HUES64 (cell line): ENCODE results near the gene JCHAIN.
"Not testable (repeated sequence)": the region's sequence is repeated elsewhere in the genome, so short reads cannot be mapped to it uniquely, and the experiment has no call there.

Experiments
- H3K27ac ChIP-seq: 2 replicates; pipeline ENCODE4 v1.7.0; 2013; ENCODE audit warnings: low read depth, low read length, inconsistent platforms
- H3K27me3 ChIP-seq: 2 replicates; pipeline ENCODE4 v1.6.1; 2013; ENCODE audit warnings: mild to moderate bottlenecking, low read length; ENCODE audit not compliant: insufficient read depth
- H3K36me3 ChIP-seq: 2 replicates; pipeline ENCODE4 v1.6.1; 2013; ENCODE audit warnings: mild to moderate bottlenecking, low read length; ENCODE audit not compliant: insufficient read depth
- H3K4me1 ChIP-seq: 2 replicates; pipeline ENCODE4 v1.6.1; 2013; ENCODE audit warnings: mild to moderate bottlenecking, low read length, moderate library complexity; ENCODE audit not compliant: insufficient read depth
- H3K4me3 ChIP-seq: 2 replicates; pipeline ENCODE4 v1.5.1; 2013; ENCODE audit warnings: mild to moderate bottlenecking, low read length, moderate library complexity
- H3K9ac ChIP-seq: 2 replicates; pipeline ENCODE4 v1.6.1; 2013; ENCODE audit warnings: mild to moderate bottlenecking, low read depth, low read length
- H3K9me3 ChIP-seq: 2 replicates; pipeline ENCODE4 v1.6.1; 2013; ENCODE audit warnings: low read depth, low read length; ENCODE audit not compliant: insufficient read depth
- WGBS: fragments of 150-250, 120-280 bp; methylation state at CpG from one replicate; pipeline ENCODE4 v1.1.7; 2013; ENCODE audit warnings: missing lambda C conversion rate; 5-methylcytosine and 5-hydroxymethylcytosine counted together

The JCHAIN gene

DNA sequence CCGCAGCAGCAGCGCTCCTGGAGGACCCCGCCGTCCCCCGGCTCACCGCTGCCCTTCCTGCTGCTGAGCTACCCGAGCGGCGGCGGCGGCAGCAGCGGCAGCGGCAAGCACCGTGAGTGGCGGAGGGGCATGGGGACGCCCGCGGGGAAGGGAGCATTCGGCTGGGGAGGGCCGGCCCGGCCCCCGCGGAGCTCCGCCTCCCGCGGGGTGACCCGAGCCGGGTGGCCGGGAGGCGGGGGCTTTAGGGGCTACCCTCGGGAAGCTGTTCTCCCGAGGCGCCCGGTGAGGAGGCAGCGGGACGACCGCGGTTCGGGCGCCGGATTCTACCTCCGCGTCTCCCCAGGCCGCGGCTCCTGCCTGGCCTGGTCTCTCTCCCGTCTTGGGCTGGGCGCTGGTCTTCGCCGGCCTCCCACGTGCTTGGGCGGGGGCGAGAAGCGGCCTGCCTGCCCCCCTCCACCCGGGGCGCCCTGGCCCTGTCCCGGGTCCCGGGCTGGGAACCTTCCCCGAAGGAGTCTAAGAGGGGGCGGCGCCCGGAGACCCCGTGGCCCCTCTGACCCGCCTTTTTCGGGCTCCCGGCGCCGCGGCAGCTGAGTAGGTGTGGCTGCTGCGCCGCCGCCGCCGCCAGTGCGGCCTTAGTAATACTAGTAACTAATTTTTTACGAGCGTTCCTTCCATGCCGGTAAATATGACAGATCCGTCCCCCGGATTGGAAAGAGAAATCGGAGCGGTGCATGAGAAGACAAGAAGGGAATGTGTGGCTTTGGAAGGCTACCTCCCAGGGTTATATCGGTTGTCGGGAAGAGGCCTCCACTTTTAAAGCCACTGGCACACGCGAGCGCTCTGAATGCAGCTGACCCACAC, 39.1 kb upstream of the JCHAIN start:
- under 1% methylated on average over 86 of the region's 86 CpGs for WGBS
- Histone ChIP-seq H3K27ac (peak overlapping the region; percentile 82), H3K4me1 (peaks cover 21% of the 10 kb centered on the region; the same call in 1 of the 2 replicates)

DNA sequence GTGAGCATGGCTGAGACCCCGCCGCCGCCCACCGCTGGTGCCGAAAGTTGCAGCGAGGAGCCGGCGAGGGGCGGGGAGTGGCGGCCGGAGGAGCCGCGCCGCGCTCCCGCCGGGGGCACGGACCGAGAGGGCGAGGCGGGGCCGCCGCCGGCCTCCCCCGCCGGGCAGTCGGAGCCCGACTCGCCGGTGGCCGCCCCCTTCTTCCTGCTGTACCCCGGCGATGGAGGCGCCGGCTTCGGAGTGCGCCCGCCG, 38.5 kb upstream of the JCHAIN start:
- Histone ChIP-seq H3K9me3 (no peaks in the 10 kb centered on the region), H3K9ac (peak overlapping the region; percentile 84), H3K27ac (peak overlapping the region; percentile 82; the same call in 1 of the 2 replicates), H3K36me3 (no peaks in the 10 kb centered on the region), H3K4me3 (peak overlapping the region; percentile 88), H3K4me1 (peaks cover 21% of the 10 kb centered on the region; the same call in 1 of the 2 replicates), H3K27me3 (no peaks in the 10 kb centered on the region)
- WGBS = under 1% methylated on average over 39 of the region's 39 CpGs

More for the DNA sequence above, 39.1 kb upstream of the JCHAIN start:
- Histone ChIP-seq H3K9me3 (no peaks in the 10 kb centered on the region), H3K4me3 (peak overlapping the region; percentile 88), H3K27me3 (no peaks in the 10 kb centered on the region), H3K36me3 (no peaks in the 10 kb centered on the region), H3K9ac (peak overlapping the region; percentile 84)

DNA sequence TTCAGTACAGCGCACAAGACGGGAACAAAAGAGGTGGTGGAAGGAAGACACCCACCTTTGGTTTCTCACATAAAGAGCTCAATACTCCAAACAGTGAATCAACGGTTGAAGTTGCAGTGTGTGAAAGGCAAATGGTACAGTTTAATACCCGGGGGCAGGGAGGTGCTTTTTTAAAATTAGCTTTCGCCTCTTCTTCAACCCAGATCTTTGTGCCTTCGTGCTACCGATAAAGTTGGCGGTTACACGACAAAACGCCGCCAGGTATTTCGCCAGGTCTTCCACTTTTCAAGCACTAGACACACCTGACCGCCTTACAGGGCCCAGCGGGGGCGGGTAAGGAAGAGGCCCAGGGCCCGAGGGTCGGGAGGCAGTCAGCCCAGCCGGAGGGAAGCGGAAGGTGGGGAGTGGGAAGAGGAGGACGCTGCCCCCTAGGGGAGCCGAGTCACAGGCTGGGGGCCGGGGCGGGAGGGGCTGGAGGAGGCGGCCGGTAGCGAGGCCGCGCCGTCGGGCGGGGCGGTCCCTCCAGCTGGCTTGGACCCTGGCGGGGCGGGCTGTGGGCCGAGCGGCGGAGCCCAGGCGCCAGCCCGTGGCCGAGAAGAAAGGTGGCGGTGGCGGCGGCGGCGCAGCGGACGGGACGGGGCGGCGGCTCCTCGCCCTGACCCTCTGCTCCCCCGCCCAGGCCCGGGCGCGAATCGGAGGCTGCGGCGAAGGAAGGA, 38.1 kb upstream of the JCHAIN start:
- no peaks in the 10 kb centered on the region for H3K27me3 ChIP-seq
- WGBS = under 1% methylated on average over 58 of the region's 58 CpGs
- H3K27ac ChIP-seq = peak overlapping the region; percentile 82
- H3K4me1 ChIP-seq = peaks cover 19% of the 10 kb centered on the region; the same call in 1 of the 2 replicates
- H3K36me3 ChIP-seq = no peaks in the 10 kb centered on the region
- H3K4me3 ChIP-seq = peak overlapping the region; percentile 88
- H3K9me3 ChIP-seq = no peaks in the 10 kb centered on the region
- peak overlapping the region; percentile 84 for H3K9ac ChIP-seq

DNA sequence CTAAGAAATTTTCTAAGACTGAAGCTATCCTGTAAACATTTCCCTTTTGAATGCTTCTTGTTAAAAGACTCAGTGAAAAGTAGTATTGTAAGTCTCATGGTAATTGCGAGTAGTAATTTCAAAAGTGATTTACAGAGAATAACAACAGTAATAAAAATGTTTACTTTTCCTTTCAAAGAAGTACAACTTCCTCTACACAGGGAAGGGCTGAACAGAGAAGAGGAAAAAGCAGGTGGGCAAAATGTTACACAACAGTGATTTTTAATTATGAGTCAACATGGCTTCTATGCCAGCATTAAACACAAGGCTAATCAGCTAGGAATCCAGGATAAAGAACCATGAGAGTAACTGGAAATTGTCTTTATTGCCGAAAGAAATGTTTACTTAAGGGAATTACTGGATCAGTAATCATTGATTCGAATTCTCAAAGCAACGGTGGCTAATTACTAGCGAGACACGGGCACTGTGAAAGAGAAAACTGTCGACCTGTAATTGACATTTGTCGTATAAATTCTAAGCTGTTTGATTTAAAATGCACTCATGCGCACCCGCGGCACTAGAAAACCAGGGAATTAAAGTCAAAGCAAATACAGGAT, 37.4 kb upstream of the JCHAIN start:
- H3K4me3 ChIP-seq = peak overlapping the region; percentile 88
- no peaks in the 10 kb centered on the region for H3K36me3 ChIP-seq
- no peaks in the 10 kb centered on the region for H3K27me3 ChIP-seq
- peak overlapping the region; percentile 82 for H3K27ac ChIP-seq
- H3K4me1 ChIP-seq = peaks cover 13% of the 10 kb centered on the region; the same call in 1 of the 2 replicates
- WGBS = 5% methylated on average over 10 of the region's 11 CpGs
- no peaks in the 10 kb centered on the region for H3K9me3 ChIP-seq
- H3K9ac ChIP-seq = peak overlapping the region; percentile 81

DNA sequence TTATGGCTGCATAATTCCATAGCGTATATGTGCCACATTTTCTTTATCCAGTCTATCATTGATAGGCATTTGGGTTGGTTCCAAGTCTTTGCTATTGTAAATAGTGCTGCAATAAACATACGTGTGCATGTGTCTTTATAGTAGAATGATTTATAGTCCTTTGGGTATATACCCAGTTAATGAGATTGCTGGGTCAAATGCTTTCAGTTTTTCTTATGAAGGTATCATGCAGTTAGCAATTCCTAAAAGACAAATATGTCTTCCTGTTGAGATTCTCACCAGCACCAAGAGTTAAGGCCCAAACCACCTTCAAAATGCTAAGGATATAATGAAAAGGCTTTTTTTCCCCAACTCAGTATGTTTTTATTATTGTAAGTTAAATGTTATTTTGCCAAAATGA, 36.3 kb upstream of the JCHAIN start:
- H3K9ac ChIP-seq, H3K9me3 ChIP-seq, H3K4me3 ChIP-seq, H3K36me3 ChIP-seq, H3K27me3 ChIP-seq, H3K27ac ChIP-seq: not testable (repeated sequence)
- H3K4me1 ChIP-seq = peaks cover 13% of the 10 kb centered on the region; the same call in 1 of the 2 replicates
- WGBS = 90% methylated on average over 2 of the region's 2 CpGs

DNA sequence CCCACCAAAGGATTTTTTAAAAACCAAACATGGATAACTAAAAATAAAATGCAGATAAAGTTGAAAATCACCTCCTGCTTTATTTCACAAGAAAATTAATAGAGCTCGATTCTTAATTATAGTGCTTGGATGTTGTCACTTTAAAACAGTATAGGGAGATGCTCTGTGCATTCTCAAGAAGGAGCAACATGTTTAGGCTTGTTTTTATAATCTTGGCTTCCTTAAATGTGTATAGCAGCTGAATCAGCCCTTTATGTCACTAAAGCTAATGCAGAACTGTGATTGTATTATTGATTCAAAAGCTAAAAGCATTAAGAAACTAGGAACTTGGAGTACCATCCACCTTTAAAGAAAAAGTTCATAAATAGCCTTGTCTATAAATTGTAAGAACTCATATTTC, 35.0 kb upstream of the JCHAIN start:
- Histone ChIP-seq H3K4me3 (no peak overlapping the region), H3K27me3 (no peaks in the 10 kb centered on the region), H3K36me3 (no peaks in the 10 kb centered on the region), H3K9me3 (no peaks in the 10 kb centered on the region), H3K4me1 (peaks cover 6% of the 10 kb centered on the region; the same call in 1 of the 2 replicates), H3K27ac (no peak overlapping the region), H3K9ac (no peak overlapping the region)
- WGBS = 96% methylated on average over 1 of the region's 1 CpG

DNA sequence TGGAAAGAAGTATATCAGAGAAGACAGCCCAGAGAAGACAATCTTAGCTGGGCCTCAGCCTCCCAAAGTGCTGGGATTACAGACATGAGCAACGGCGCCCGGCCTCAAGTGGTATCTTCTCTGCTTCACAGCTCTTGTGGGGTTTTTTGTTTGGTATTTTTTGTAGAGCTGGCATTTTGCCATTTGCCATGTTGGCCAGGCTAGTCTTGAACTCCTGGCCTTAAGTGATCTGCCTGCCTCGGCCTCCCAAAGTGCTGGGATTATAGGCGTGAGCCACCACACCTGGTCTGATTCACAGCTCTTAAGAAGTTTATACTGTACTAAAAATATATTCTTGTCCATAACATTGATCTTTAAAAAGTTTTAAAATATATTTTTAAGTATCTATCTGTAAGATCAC, 34.4 kb upstream of the JCHAIN start:
- no peak overlapping the region for H3K27ac ChIP-seq
- H3K36me3 ChIP-seq = no peaks in the 10 kb centered on the region
- no peak overlapping the region for H3K4me3 ChIP-seq
- WGBS = 95% methylated on average over 4 of the region's 5 CpGs
- 0 out of 2 replicates have a peak, but pooled peaks cover 4% of the 10 kb centered on the region for H3K4me1 ChIP-seq
- no peaks in the 10 kb centered on the region for H3K9me3 ChIP-seq
- H3K27me3 ChIP-seq = no peaks in the 10 kb centered on the region
- H3K9ac ChIP-seq = no peak overlapping the region

DNA sequence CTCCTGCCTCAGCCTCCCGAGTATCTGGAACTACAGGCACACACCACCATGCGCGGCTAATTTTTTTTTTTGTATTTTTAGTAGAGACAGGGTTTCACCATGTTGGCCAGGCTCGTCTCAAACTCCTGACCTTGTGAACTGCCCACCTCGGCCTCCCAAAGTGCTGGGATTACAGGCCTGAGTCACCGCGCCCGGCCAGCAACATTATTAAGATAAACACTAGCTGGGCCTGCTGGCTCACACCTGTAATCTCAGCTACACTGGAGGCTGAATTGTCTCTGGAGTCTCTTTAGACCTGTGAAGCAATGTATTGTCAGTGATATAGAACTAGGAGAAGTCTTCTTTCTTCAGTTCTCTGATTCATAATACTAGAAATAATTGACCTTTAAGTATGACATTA, 32.1 kb upstream of the JCHAIN start:
- 91% methylated on average over 8 of the region's 8 CpGs for WGBS
- H3K4me3 ChIP-seq, H3K36me3 ChIP-seq, H3K4me1 ChIP-seq, H3K27me3 ChIP-seq, H3K9ac ChIP-seq, H3K9me3 ChIP-seq, H3K27ac ChIP-seq: not testable (repeated sequence)

DNA sequence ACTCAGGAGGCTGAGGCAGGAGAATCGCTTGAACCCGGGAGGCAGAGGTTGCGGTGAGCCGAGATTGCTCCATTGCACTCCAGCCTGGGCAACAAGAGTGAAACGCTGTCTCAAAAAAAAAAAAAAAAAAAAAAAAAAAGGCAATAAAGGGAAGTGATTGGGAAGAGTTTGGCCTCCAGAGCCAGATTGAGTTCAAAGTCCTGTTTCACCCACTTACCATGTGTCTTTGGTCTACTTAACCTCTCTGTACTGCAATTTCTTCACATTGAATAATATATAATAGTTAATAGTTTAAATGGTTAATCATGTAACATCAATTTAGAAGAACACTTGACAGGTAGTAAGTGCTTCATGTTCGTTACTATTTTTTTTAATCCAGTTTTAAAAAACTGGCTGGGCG, 28.3 kb upstream of the JCHAIN start:
- not testable (repeated sequence) for H3K27me3 ChIP-seq, H3K27ac ChIP-seq, H3K9me3 ChIP-seq, H3K9ac ChIP-seq, H3K4me3 ChIP-seq, H3K4me1 ChIP-seq
- WGBS = 97% methylated on average over 7 of the region's 7 CpGs
- H3K36me3 ChIP-seq = peaks cover 29% of the 10 kb centered on the region

DNA sequence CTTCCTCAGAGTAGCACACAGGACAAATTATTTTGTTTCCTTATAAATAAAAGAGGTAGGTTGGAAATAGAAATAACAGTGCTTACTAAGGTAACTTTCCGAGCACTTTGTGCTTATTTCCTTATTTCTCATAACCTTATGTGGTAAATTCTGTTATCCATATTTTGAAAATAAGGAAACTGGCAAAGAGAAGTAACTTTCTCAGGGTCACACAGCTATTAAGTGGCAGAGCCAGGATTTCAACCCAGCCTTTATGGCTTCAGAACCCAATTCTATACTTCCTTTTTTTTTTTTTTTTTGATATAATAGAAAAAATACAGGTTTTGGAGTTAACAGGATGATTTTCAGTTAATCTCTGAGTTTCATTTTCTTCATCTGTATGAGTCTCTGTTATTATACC, 25.4 kb upstream of the JCHAIN start:
- Histone ChIP-seq H3K4me3 (no peak overlapping the region), H3K4me1 (peaks cover 13% of the 10 kb centered on the region), H3K36me3 (peaks cover 30% of the 10 kb centered on the region), H3K27ac (no peak overlapping the region), H3K9me3 (no peaks in the 10 kb centered on the region), H3K9ac (no peak overlapping the region), H3K27me3 (no peaks in the 10 kb centered on the region)
- no CpG with 5 or more reads among the region's 1 CpG for WGBS

DNA sequence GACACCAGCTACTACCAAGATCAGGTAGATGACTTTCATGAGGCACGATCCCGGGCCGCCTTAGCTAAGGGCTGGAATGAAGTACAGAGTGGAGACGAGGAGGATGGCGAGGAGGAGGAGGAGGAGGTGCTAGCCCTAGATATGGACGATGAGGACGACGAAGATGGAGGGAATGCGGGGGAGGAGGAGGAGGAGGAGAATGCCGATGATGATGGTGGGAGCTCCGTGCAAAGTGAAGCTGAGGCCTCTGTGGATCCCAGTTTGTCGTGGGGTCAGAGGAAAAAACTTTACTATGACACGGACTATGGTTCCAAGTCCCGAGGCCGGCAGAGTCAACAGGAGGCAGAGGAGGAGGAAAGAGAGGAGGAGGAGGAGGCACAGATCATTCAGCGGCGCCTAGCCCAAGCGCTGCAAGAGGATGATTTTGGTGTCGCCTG, 22.5 kb upstream of the JCHAIN start:
- H3K36me3 ChIP-seq = peaks cover 30% of the 10 kb centered on the region
- H3K9me3 ChIP-seq = no peaks in the 10 kb centered on the region
- WGBS = 2% methylated on average over 19 of the region's 19 CpGs
- H3K27me3 ChIP-seq = no peaks in the 10 kb centered on the region
- H3K4me1 ChIP-seq = peaks cover 13% of the 10 kb centered on the region
- peak overlapping the region; percentile 87 for H3K27ac ChIP-seq
- peak overlapping the region; percentile 82 for H3K4me3 ChIP-seq
- peak overlapping the region; percentile 85 for H3K9ac ChIP-seq
